ENCODE measurements around the gene RRP7A. TPM values are rescaled to one million over a fixed set of nuclear protein-coding genes. Genes with fewer than 3 reads are reported as not detected.

RRP7A gene
- total RNA-seq, 1 donor from 2014 or later: 47.9 TPM

DNA sequence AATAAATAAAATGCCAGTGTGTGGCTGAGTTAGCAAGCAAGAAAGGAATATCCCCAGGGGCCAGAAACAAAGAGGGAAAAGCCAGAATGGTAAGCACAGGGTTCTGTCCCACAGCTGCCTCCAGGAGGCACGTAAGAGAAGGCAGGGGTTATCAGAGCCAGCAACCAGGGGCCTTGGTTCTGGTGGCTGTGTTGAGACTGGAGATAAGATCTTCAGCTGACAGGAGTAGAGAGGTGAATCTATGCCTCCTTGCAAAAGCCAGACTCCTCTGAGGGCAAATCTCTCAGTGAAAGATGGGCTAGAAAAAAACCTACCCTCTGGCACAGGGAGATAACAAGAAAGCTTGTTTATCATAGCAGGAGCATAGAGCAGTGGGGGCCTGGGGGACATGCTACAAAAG, 57.6 kb downstream of the RRP7A start:
- Mint-ChIP-seq H3K4me1 (ENCODE audit: unreplicated experiment) (no peaks in the 10 kb centered on the region), H3K27me3 (ENCODE audit: unreplicated experiment) (no peaks in the 10 kb centered on the region), H3K4me3 (ENCODE audit: unreplicated experiment) (no peak overlapping the region), H3K9me3 (ENCODE audit: unreplicated experiment) (no peaks in the 10 kb centered on the region), H3K27ac (ENCODE audit: unreplicated experiment) (no peak overlapping the region), H3K36me3 (ENCODE audit: low read depth, unreplicated experiment) (no peaks in the 10 kb centered on the region)
- no peak for DNase-seq (ENCODE audit: low spot score)
- TF ChIP-seq, protein P1, sequence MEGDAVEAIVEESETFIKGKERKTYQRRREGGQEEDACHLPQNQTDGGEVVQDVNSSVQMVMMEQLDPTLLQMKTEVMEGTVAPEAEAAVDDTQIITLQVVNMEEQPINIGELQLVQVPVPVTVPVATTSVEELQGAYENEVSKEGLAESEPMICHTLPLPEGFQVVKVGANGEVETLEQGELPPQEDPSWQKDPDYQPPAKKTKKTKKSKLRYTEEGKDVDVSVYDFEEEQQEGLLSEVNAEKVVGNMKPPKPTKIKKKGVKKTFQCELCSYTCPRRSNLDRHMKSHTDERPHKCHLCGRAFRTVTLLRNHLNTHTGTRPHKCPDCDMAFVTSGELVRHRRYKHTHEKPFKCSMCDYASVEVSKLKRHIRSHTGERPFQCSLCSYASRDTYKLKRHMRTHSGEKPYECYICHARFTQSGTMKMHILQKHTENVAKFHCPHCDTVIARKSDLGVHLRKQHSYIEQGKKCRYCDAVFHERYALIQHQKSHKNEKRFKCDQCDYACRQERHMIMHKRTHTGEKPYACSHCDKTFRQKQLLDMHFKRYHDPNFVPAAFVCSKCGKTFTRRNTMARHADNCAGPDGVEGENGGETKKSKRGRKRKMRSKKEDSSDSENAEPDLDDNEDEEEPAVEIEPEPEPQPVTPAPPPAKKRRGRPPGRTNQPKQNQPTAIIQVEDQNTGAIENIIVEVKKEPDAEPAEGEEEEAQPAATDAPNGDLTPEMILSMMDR (IDR thresholded peaks at IDR 0.05; ENCODE audit: unreplicated experiment): no peak

DNA sequence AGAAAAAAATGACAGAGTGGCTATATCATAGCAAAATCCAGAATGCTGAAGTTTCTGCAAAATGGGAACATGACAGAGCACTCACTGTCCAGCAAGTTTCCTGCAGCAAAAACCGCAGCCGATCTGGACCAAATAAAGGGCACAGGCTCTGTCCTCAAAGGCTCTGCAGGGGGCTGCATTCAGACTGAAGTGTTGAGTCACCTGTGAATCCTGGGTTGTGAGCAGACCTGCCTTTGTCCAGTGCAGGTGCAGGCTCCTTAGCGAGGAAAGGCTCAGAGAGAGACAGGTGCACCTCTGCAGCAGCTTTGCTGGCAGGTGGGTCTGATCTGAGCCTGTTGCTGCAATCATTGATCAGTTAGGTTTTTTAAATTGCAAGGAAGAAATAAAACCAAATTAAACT, 58.1 kb downstream of the RRP7A start:
- Mint-ChIP-seq H3K27me3 (ENCODE audit: unreplicated experiment) (no peaks in the 10 kb centered on the region), H3K4me1 (ENCODE audit: unreplicated experiment) (no peaks in the 10 kb centered on the region), H3K36me3 (ENCODE audit: low read depth, unreplicated experiment) (no peaks in the 10 kb centered on the region), H3K4me3 (ENCODE audit: unreplicated experiment) (no peak overlapping the region), H3K9me3 (ENCODE audit: unreplicated experiment) (no peaks in the 10 kb centered on the region), H3K27ac (ENCODE audit: unreplicated experiment) (no peak overlapping the region)
- DNase-seq (ENCODE audit: low spot score): no peak
- TF ChIP-seq, protein P1 (IDR thresholded peaks at IDR 0.05; ENCODE audit: unreplicated experiment): no peak

Other genes with a start within 250 kb of the RRP7A start
- gene TCF20, start 249.1 kb downstream of the RRP7A start, total RNA-seq (ENCODE audit: unreplicated experiment): 63.6 TPM
- 1.6 TPM for gene NFAM1, start 87.4 kb downstream of the RRP7A start, total RNA-seq (ENCODE audit: unreplicated experiment)
- gene SERHL2, start 34.2 kb upstream of the RRP7A start, total RNA-seq (ENCODE audit: unreplicated experiment): 0.69 TPM
- 50.0 TPM for gene POLDIP3, start 95.1 kb upstream of the RRP7A start, total RNA-seq (ENCODE audit: unreplicated experiment)
- gene ATP5MGL, start 120.8 kb upstream of the RRP7A start, total RNA-seq (ENCODE audit: unreplicated experiment): 0.82 TPM
- gene CYB5R3, start 129.6 kb upstream of the RRP7A start, total RNA-seq (ENCODE audit: unreplicated experiment): 125 TPM
- gene A4GALT, start 201.1 kb upstream of the RRP7A start, total RNA-seq (ENCODE audit: unreplicated experiment): 5.3 TPM